Gastrocnemius medialis (tissue), 4 donors: ENCODE measurements around the gene SIN3B. TPM values are rescaled to one million over a fixed set of nuclear protein-coding genes. Genes with fewer than 3 reads are reported as not detected.

Source experiments
- ATAC-seq, 2 donors: fragments of 150-250 bp; one replicate each; pipeline ENCODE4 v1.9.1; 2016
- DNase-seq, 2 donors: peaks; one replicate each; pipeline ENCODE4 v3.0.0-alpha.2; 2019
- H3K27ac ChIP-seq, 4 donors: fragments of 200-600 bp; sonication (generic); 1 replicate in 1 of 4; 2 replicates in 3 of 4; pipeline ENCODE4 v1.5.1; 2016 to 2018; ENCODE audit warnings: mild to moderate bottlenecking in 2 of 4, moderate library complexity in 1 of 4
- H3K27me3 ChIP-seq, 3 donors: fragments of 200-600 bp; sonication (generic) in 2 of 3; 1 replicate in 1 of 3; 2 replicates in 2 of 3; pipeline versions ENCODE4 v1.5.1 to v1.6.0; 2016 to 2019; ENCODE audit warnings: mild to moderate bottlenecking in 1 of 3, moderate library complexity in 1 of 3
- H3K36me3 ChIP-seq, 2 donors: fragments of 200-600 bp; sonication (generic) in 1 of 2; one replicate each; pipeline ENCODE4 v1.5.1; 2017 to 2018
- H3K4me1 ChIP-seq, 2 donors: fragments of 200-600 bp; sonication (generic) in 1 of 2; one replicate each; pipeline ENCODE4 v1.5.1; 2016 to 2017; ENCODE audit warnings: mild to moderate bottlenecking in 2 of 2
- H3K4me3 ChIP-seq, 4 donors: fragments of 200-600 bp; sonication (generic) in 3 of 4; 1 replicate in 1 of 4; 2 replicates in 3 of 4; pipeline ENCODE4 v1.5.1; 2016 to 2019; ENCODE audit warnings: mild to moderate bottlenecking in 2 of 4
- H3K9me3 ChIP-seq, 3 donors: fragments of 200-600 bp; sonication (generic) in 2 of 3; 1 replicate in 1 of 3; 2 replicates in 2 of 3; pipeline ENCODE4 v1.5.1; 2016 to 2019
- CTCF ChIP-seq, 5 experiments: fragments of 450-650 bp in 3 of 5; fragments of 200-600 bp in 2 of 5; sonication (generic) in 2 of 5; IDR thresholded peaks in 4 of 5; conservative IDR thresholded peaks in 1 of 5; 1 replicate in 4 of 5; 2 replicates in 1 of 5; pipeline ENCODE4 v1.5.1; 2016 to 2019; ENCODE audit warnings: antibody characterized with exemption in 5 of 5, mild to moderate bottlenecking in 3 of 5, moderate library complexity in 3 of 5
- POLR2A ChIP-seq, 2 donors: fragments of 450-650 bp; IDR thresholded peaks; one replicate each; pipeline ENCODE4 v1.6.1; 2017; ENCODE audit warnings: antibody characterized with exemption in 2 of 2, mild to moderate bottlenecking in 2 of 2, moderate library complexity in 2 of 2
- in situ Hi-C, 4 donors: fragments of 200-750 bp; cut with MboI; loops; one replicate each; pipeline versions ENCODE4 v1.15.0 to v1.8.0; 2017; ENCODE audit warnings: low sequenced_read_pairs in 4 of 4
- intact Hi-C: fragments of 100-400 bp; cut with DNase I; formaldehyde crosslinking; loops from one replicate; pipeline ENCODE4 v1.15.1; 2023; ENCODE audit warnings: low total_unique reads
- total RNA-seq, 4 donors: library from RNA; depleted of rRNA; stranded (reverse); fragments of >200 nt; gene quantifications; one replicate each; pipeline versions ENCODE4 v1.1.0 to v1.2.3, GENCODE V29; 2016

SIN3B gene
- total RNA-seq, 4 donors from 2014 or later = 11.6 to 15.2 (median 14.3) TPM

GRCh38 chr19:16821081-16821480, 8.1 kb upstream of the SIN3B start:
- in situ Hi-C loops (no loop called here), intact Hi-C loops (loop anchor here (10.0 kb wide), 1 partner anchor 216 kb away; no protein-coding TSS in a partner anchor)
- Histone ChIP-seq H3K27ac (no peak overlapping the region), H3K4me3 (no peak overlapping the region), H3K27me3 (no peaks in the 10 kb centered on the region), H3K36me3 (no peaks in the 10 kb centered on the region), H3K4me1 (peaks cover 4 to 16% of the 10 kb centered on the region in 2 donors), H3K9me3 (no peaks in the 10 kb centered on the region)
- no peak for ATAC-seq
- TF ChIP-seq CTCF (IDR thresholded peaks at IDR 0.05 in 4 of 5, conservative IDR thresholded peaks at IDR 0.05 in 1 of 5) (no peak), POLR2A (IDR thresholded peaks at IDR 0.05) (no peak)
- no peak for DNase-seq

GRCh38 chr19:16822648-16823047, 6.5 kb upstream of the SIN3B start:
- no peaks in the 10 kb centered on the region for H3K9me3 ChIP-seq
- no peak for ATAC-seq
- no peak overlapping the region for H3K4me3 ChIP-seq
- H3K4me1 ChIP-seq = peaks cover 4 to 16% of the 10 kb centered on the region in 2 donors
- no peak for DNase-seq
- H3K27me3 ChIP-seq = no peaks in the 10 kb centered on the region
- TF ChIP-seq POLR2A (IDR thresholded peaks at IDR 0.05) (no peak), CTCF (IDR thresholded peaks at IDR 0.05 in 4 of 5, conservative IDR thresholded peaks at IDR 0.05 in 1 of 5) (no peak)
- H3K27ac ChIP-seq = no peak overlapping the region
- no peaks in the 10 kb centered on the region for H3K36me3 ChIP-seq
- intact Hi-C loops = loop anchor here (10.0 kb wide), 1 partner anchor 218 kb away; no protein-coding TSS in a partner anchor
- in situ Hi-C loops = no loop called here

- TF ChIP-seq CTCF (IDR thresholded peaks at IDR 0.05 in 4 of 5, conservative IDR thresholded peaks at IDR 0.05 in 1 of 5) (no peak), POLR2A (IDR thresholded peaks at IDR 0.05) (no peak)
- Histone ChIP-seq H3K9me3 (no peaks in the 10 kb centered on the region), H3K4me3 (peak overlapping the region; percentile 21 to 75 (median 48)), H3K36me3 (no peaks in the 10 kb centered on the region), H3K27me3 (no peaks in the 10 kb centered on the region), H3K4me1 (peaks cover 8 to 17% of the 10 kb centered on the region in 2 donors), H3K27ac (peak overlapping the region; percentile 46 to 67 (median 54))
- no peak for DNase-seq
- in situ Hi-C loops = loop anchor here in 1 of 4 donors (25.0 kb wide), 1 partner anchor 262 kb away; the partner anchor contains the start of gene SLC35E1
- peak in 1 of 2 donors; percentile 51 for ATAC-seq
- intact Hi-C loops = loop anchor here (2.0 to 10.0 kb wide), 2 partner anchors 54 to 220 kb away; no protein-coding TSS in a partner anchor
Measured at GRCh38 chr19:16824658-16825311, 4.4 kb upstream of the SIN3B start.

- ATAC-seq (peak; percentile 9 to 17), DNase-seq (peak; percentile 23 to 39)
- no peak for TF ChIP-seq CTCF (IDR thresholded peaks at IDR 0.05 in 4 of 5, conservative IDR thresholded peaks at IDR 0.05 in 1 of 5)
- no peak for TF ChIP-seq POLR2A (IDR thresholded peaks at IDR 0.05)
- intact Hi-C loops = loop anchor here (2.0 to 10.0 kb wide), 2 partner anchors 55 to 221 kb away; no protein-coding TSS in a partner anchor
- Histone ChIP-seq H3K36me3 (no peaks in the 10 kb centered on the region), H3K9me3 (no peaks in the 10 kb centered on the region), H3K4me1 (peaks cover 15 to 24% of the 10 kb centered on the region in 2 donors), H3K27me3 (no peaks in the 10 kb centered on the region), H3K4me3 (peak overlapping the region; percentile 21 to 75 (median 48)), H3K27ac (peak overlapping the region; percentile 46 to 67 (median 54))
- in situ Hi-C loops = loop anchor here in 1 of 4 donors (25.0 kb wide), 1 partner anchor 263 kb away; the partner anchor contains the start of gene SLC35E1
Measured at GRCh38 chr19:16825312-16826052, 3.7 kb upstream of the SIN3B start.
